ENCODE results near the gene SEC23B.

GRCh38 chr20:18577942-18578341 lies 70.2 kb downstream of the SEC23B start:
- TF ChIP-seq CTCF (IDR thresholded peaks at IDR 0.05; ENCODE audit: low read length), result no peak
- TF ChIP-seq EZH2 (IDR thresholded peaks at IDR 0.05; ENCODE audit: borderline replicate concordance, low read length), result no peak
